ENCODE data around the gene PLK3. TPM values are rescaled to one million over a fixed set of nuclear protein-coding genes. Genes with fewer than 3 reads are reported as not detected.

PLK3 gene
- total and polyA plus RNA-seq, 2 of the 4 experiments (the other 2 are of a cell fraction) = 15.8 to 51.6 TPM

DNA sequence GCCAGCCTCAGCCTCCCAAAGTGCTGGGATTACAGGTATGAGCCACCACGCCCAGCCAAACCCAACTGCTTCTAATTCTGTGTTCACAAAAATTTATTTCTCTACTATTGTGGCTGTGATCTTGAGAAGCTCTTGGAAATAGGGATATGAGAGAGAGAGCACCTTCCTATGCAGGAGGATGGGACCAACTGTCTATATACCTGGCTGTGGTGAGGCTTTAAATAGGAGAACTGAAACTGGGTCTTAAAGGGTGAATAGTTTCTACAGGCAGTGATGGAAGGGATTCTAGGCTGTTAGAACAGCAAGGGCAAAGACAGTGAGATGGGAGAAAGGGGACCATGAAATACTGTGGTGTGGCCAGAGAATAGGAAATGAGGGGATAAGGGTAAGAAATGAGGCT lies 51.1 kb downstream of the PLK3 start:
- no peaks in the 10 kb centered on the region for H3K4me1 ChIP-seq (ENCODE audit: control insufficient read depth, insufficient read depth, low read length)

More for the DNA sequence above, 51.1 kb downstream of the PLK3 start:
- Histone ChIP-seq H3K4me3 (ENCODE audit: insufficient read depth, low read depth, low read length) (no peak overlapping the region), H3K4ac (ENCODE audit: low read depth, low read length) (no peak overlapping the region), H2BK5ac (ENCODE audit: low read depth, low read length, poor library complexity, severe bottlenecking) (no peak overlapping the region), H4K8ac (ENCODE audit: low read depth in 2 of 2, low read length in 2 of 2) (no peak overlapping the region), H3K36me3 (ENCODE audit: control insufficient read depth, insufficient read depth, low read length) (peaks cover 7% of the 10 kb centered on the region; the same call in 1 of the 2 replicates), H3K9ac (ENCODE audit: low read depth, low read length) (no peak overlapping the region), H3K23ac (ENCODE audit: low read depth, low read length) (no peak overlapping the region), H2BK20ac (ENCODE audit: low read depth, low read length) (no peak overlapping the region), H3K4me2 (ENCODE audit: low read depth, low read length) (no peak overlapping the region), H3K79me1 (ENCODE audit: low read depth in 1 of 2, low read length in 2 of 2) (no peaks in the 10 kb centered on the region), H2AFZ (replicated peaks; ENCODE audit: low read length, poor library complexity) (no peak overlapping the region), H3K9me1 (ENCODE audit: insufficient read depth, low read length) (no peaks in the 10 kb centered on the region; the same call in 1 of the 2 replicates), H3K27ac (ENCODE audit: insufficient read depth, low read length) (no peak overlapping the region), H4K5ac (ENCODE audit: low read depth, low read length) (no peak overlapping the region), H2BK15ac (ENCODE audit: low read depth, low read length) (no peak overlapping the region), H4K91ac (ENCODE audit: insufficient read depth, low read depth, low read length) (no peak overlapping the region), H3K27me3 (ENCODE audit: control insufficient read depth, insufficient read depth, low read length) (no peaks in the 10 kb centered on the region), H3K9me3 (ENCODE audit: control insufficient read depth, insufficient read depth, low read length) (no peaks in the 10 kb centered on the region), H3K56ac (ENCODE audit: extremely low read depth, insufficient read depth, low read length) (no peak overlapping the region), H3K18ac (ENCODE audit: low read depth, low read length) (no peak overlapping the region), H2AK9ac (replicated peaks; ENCODE audit: low read depth, low read length, poor library complexity) (no peak overlapping the region), H4K20me1 (ENCODE audit: insufficient read depth, low read length) (no peaks in the 10 kb centered on the region), H2BK120ac (ENCODE audit: low read depth, low read length) (no peak overlapping the region), H3K14ac (replicated peaks; ENCODE audit: low read depth, low read length) (no peak overlapping the region), H2AK5ac (ENCODE audit: low read depth, low read length) (no peak overlapping the region)
- CTCF ChIA-PET = no interaction called here
- intact Hi-C loops (cut with micrococcal nuclease) = no loop called here
- in situ Hi-C loops (cut with MboI; ENCODE audit: low sequenced_read_pairs) = loop anchor here (25.0 kb wide), 1 partner anchor 136 kb away; the partner anchor contains the start of gene EIF2B3
- POLR2A ChIA-PET (ENCODE audit: unreplicated experiment) = no interaction called here
- dilution Hi-C loops (cut with HindIII; ENCODE audit: low sequenced_read_pairs, unreplicated experiment) = no loop called here
- DNase-seq (no peak), ATAC-seq (ENCODE audit: low read depth) (no peak)
- no TSS peak for BruUV-seq (replicated peaks)
- WGBS, 2 experiments (ENCODE audit: extremely low coverage in 2 of 2, insufficient read length in 1 of 2) = no CpG with 5 or more reads among the region's 1 CpG
- TF ChIP-seq FOS (IDR thresholded peaks at IDR 0.05; ENCODE audit: low read depth, low read length) (no peak), MXI1 (IDR thresholded peaks at IDR 0.05; ENCODE audit: borderline replicate concordance, low read depth, low read length) (no peak), MAFK (IDR thresholded peaks at IDR 0.05; ENCODE audit: low read depth, low read length) (no peak), RFX5 (IDR thresholded peaks at IDR 0.05; ENCODE audit: low read depth, low read length) (no peak), NFE2L2 (IDR thresholded peaks at IDR 0.05; ENCODE audit: low read depth, low read length) (no peak), RCOR1 (IDR thresholded peaks at IDR 0.05; ENCODE audit: insufficient replicate concordance, low read length) (no peak), MAZ (IDR thresholded peaks at IDR 0.05; ENCODE audit: borderline replicate concordance, low read depth, low read length) (no peak), SMC3 (IDR thresholded peaks at IDR 0.05; ENCODE audit: low read depth, low read length) (no peak), RAD21 (IDR thresholded peaks at IDR 0.05; ENCODE audit: low read length) (no peak), BHLHE40 (IDR thresholded peaks at IDR 0.05; ENCODE audit: low read depth, low read length) (no peak), CEBPB (IDR thresholded peaks at IDR 0.05; ENCODE audit: low read depth, low read length) (no peak), POLR2A (IDR thresholded peaks at IDR 0.05; ENCODE audit: low read depth, low read length) (no peak), CHD1 (IDR thresholded peaks at IDR 0.05; ENCODE audit: low read depth, low read length) (no peak)
- TF ChIP-seq, protein P1, sequence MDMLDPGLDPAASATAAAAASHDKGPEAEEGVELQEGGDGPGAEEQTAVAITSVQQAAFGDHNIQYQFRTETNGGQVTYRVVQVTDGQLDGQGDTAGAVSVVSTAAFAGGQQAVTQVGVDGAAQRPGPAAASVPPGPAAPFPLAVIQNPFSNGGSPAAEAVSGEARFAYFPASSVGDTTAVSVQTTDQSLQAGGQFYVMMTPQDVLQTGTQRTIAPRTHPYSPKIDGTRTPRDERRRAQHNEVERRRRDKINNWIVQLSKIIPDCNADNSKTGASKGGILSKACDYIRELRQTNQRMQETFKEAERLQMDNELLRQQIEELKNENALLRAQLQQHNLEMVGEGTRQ (IDR thresholded peaks at IDR 0.05; ENCODE audit: low read depth, low read length) = no peak
- TF ChIP-seq, protein P2, sequence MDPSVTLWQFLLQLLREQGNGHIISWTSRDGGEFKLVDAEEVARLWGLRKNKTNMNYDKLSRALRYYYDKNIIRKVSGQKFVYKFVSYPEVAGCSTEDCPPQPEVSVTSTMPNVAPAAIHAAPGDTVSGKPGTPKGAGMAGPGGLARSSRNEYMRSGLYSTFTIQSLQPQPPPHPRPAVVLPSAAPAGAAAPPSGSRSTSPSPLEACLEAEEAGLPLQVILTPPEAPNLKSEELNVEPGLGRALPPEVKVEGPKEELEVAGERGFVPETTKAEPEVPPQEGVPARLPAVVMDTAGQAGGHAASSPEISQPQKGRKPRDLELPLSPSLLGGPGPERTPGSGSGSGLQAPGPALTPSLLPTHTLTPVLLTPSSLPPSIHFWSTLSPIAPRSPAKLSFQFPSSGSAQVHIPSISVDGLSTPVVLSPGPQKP (IDR thresholded peaks at IDR 0.05; ENCODE audit: borderline replicate concordance, low read depth, low read length) = no peak
- TF ChIP-seq, protein P3, sequence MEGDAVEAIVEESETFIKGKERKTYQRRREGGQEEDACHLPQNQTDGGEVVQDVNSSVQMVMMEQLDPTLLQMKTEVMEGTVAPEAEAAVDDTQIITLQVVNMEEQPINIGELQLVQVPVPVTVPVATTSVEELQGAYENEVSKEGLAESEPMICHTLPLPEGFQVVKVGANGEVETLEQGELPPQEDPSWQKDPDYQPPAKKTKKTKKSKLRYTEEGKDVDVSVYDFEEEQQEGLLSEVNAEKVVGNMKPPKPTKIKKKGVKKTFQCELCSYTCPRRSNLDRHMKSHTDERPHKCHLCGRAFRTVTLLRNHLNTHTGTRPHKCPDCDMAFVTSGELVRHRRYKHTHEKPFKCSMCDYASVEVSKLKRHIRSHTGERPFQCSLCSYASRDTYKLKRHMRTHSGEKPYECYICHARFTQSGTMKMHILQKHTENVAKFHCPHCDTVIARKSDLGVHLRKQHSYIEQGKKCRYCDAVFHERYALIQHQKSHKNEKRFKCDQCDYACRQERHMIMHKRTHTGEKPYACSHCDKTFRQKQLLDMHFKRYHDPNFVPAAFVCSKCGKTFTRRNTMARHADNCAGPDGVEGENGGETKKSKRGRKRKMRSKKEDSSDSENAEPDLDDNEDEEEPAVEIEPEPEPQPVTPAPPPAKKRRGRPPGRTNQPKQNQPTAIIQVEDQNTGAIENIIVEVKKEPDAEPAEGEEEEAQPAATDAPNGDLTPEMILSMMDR (conservative IDR thresholded peaks at IDR 0.05; ENCODE audit: low read depth, low read length) = no peak
